ENCODE data around the gene CYP2W1. TPM values are rescaled to one million over a fixed set of nuclear protein-coding genes. Genes with fewer than 3 reads are reported as not detected.
A peak's percentile ranks its signal among the peaks of the same experiment; 100 is the strongest.

The CYP2W1 gene
- total and polyA plus RNA-seq, 3 donors from 2014 or later: 0.61 to 1.2 (median 0.71) TPM

- WGBS, 2 donors: 96 to 98% methylated on average over 6 of the region's 6 CpGs
- Histone ChIP-seq H3K9me3 (no peaks in the 10 kb centered on the region), H3K27me3 (no peaks in the 10 kb centered on the region), H3K4me1 (peaks cover 16% of the 10 kb centered on the region), H3K4me3 (no peak overlapping the region), H3K36me3 (ENCODE audit: low read depth, missing control alignments) (no peaks in the 10 kb centered on the region), H3K27ac (no peak overlapping the region)
- no peak for DNase-seq
- intact Hi-C loops (cut with DNase I; ENCODE audit: low total_unique reads): no loop called here
- no peak for TF ChIP-seq POLR2A (IDR thresholded peaks at IDR 0.05)
- TF ChIP-seq, protein P1, sequence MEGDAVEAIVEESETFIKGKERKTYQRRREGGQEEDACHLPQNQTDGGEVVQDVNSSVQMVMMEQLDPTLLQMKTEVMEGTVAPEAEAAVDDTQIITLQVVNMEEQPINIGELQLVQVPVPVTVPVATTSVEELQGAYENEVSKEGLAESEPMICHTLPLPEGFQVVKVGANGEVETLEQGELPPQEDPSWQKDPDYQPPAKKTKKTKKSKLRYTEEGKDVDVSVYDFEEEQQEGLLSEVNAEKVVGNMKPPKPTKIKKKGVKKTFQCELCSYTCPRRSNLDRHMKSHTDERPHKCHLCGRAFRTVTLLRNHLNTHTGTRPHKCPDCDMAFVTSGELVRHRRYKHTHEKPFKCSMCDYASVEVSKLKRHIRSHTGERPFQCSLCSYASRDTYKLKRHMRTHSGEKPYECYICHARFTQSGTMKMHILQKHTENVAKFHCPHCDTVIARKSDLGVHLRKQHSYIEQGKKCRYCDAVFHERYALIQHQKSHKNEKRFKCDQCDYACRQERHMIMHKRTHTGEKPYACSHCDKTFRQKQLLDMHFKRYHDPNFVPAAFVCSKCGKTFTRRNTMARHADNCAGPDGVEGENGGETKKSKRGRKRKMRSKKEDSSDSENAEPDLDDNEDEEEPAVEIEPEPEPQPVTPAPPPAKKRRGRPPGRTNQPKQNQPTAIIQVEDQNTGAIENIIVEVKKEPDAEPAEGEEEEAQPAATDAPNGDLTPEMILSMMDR (IDR thresholded peaks at IDR 0.05): no peak
These were observed 12.2 kb upstream of the CYP2W1 start for GRCh38 chr7:970744-971143.

GRCh38 chr7:972110-972509, 10.9 kb upstream of the CYP2W1 start:
- H3K4me3 ChIP-seq: no peak overlapping the region
- no peaks in the 10 kb centered on the region for H3K36me3 ChIP-seq (ENCODE audit: low read depth, missing control alignments)
- DNase-seq: no peak
- no peaks in the 10 kb centered on the region for H3K9me3 ChIP-seq
- WGBS, 2 donors: 93% methylated on average over 12 of the region's 12 CpGs
- TF ChIP-seq POLR2A (IDR thresholded peaks at IDR 0.05): no peak
- TF ChIP-seq, protein P1 (IDR thresholded peaks at IDR 0.05): no peak
- no peak overlapping the region for H3K27ac ChIP-seq
- intact Hi-C loops (cut with DNase I; ENCODE audit: low total_unique reads): no loop called here
- H3K4me1 ChIP-seq: peaks cover 17% of the 10 kb centered on the region
- no peaks in the 10 kb centered on the region for H3K27me3 ChIP-seq

GRCh38 chr7:972676-973309, 10.2 kb upstream of the CYP2W1 start:
- Histone ChIP-seq H3K9me3 (no peaks in the 10 kb centered on the region), H3K36me3 (ENCODE audit: low read depth, missing control alignments) (no peaks in the 10 kb centered on the region), H3K4me1 (peaks cover 22% of the 10 kb centered on the region), H3K27ac (no peak overlapping the region), H3K27me3 (no peaks in the 10 kb centered on the region), H3K4me3 (no peak overlapping the region)
- TF ChIP-seq, protein P1 (IDR thresholded peaks at IDR 0.05): no peak
- no peak for TF ChIP-seq POLR2A (IDR thresholded peaks at IDR 0.05)
- no peak for DNase-seq
- 50 to 63% methylated on average over 10 of the region's 10 CpGs for WGBS, 2 donors
- intact Hi-C loops (cut with DNase I; ENCODE audit: low total_unique reads): no loop called here

GRCh38 chr7:973312-973711, 9.7 kb upstream of the CYP2W1 start:
- TF ChIP-seq POLR2A (IDR thresholded peaks at IDR 0.05): no peak
- TF ChIP-seq, protein P1 (IDR thresholded peaks at IDR 0.05): no peak
- intact Hi-C loops (cut with DNase I; ENCODE audit: low total_unique reads): no loop called here
- H3K27me3 ChIP-seq: no peaks in the 10 kb centered on the region

DNA sequence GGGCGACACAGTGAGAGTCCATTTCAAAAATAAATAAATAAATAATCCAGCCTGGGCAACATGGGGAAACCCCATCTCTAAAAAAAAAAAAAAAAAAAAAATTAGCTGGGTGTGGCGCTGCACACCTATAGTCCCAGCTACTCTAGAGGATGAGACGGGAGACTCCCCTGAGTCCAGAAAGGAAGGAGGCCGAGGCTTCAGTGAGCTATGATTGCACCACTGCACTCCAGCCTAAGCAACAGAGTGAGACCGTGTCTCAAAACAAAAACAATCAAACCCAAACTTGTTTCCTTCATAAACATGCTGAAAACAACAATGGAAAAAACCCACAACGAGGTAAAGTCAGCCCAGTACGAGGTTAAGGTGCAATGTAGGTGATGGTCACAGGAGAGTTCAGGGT, 8.8 kb upstream of the CYP2W1 start:
- Histone ChIP-seq H3K27ac (no peak overlapping the region), H3K4me1 (peaks cover 22% of the 10 kb centered on the region)
- 20 to 35% methylated on average over 7 of the region's 7 CpGs for WGBS, 2 donors

More at GRCh38 chr7:973312-973711, 9.7 kb upstream of the CYP2W1 start:
- Histone ChIP-seq H3K4me1 (peaks cover 22% of the 10 kb centered on the region), H3K27ac (no peak overlapping the region), H3K4me3 (no peak overlapping the region), H3K9me3 (no peaks in the 10 kb centered on the region), H3K36me3 (ENCODE audit: low read depth, missing control alignments) (no peaks in the 10 kb centered on the region)
- 72 to 83% methylated on average over 9 of the region's 9 CpGs for WGBS, 2 donors
- no peak for DNase-seq

More for the DNA sequence above, 8.8 kb upstream of the CYP2W1 start:
- DNase-seq: no peak
- no peak for TF ChIP-seq POLR2A (IDR thresholded peaks at IDR 0.05)
- TF ChIP-seq, protein P1 (IDR thresholded peaks at IDR 0.05): no peak
- H3K36me3 ChIP-seq (ENCODE audit: low read depth, missing control alignments): no peaks in the 10 kb centered on the region
- intact Hi-C loops (cut with DNase I; ENCODE audit: low total_unique reads): no loop called here
- no peaks in the 10 kb centered on the region for H3K9me3 ChIP-seq
- no peaks in the 10 kb centered on the region for H3K27me3 ChIP-seq
- H3K4me3 ChIP-seq: peak overlapping the region; percentile 84 to 94
